Testis (tissue), 2 donors: Measurements from ENCODE around the gene ULK4.

Experiments used
- POLR2A ChIP-seq: fragments of 450-650 bp; IDR thresholded peaks from one replicate; pipeline ENCODE4 v1.6.1; 2017; ENCODE audit warnings: antibody characterized with exemption, mild to moderate bottlenecking, moderate library complexity
- TF ChIP-seq, protein P1 (sequence below), 3 experiments: fragments of 450-650 bp in 2 of 3; fragments of 200-600 bp in 1 of 3; sonication (generic) in 1 of 3; IDR thresholded peaks; one replicate each; pipeline ENCODE4 v1.5.1; 2016 to 2019; ENCODE audit warnings: antibody characterized with exemption in 3 of 3, mild to moderate bottlenecking in 2 of 3, moderate library complexity in 1 of 3

DNA sequence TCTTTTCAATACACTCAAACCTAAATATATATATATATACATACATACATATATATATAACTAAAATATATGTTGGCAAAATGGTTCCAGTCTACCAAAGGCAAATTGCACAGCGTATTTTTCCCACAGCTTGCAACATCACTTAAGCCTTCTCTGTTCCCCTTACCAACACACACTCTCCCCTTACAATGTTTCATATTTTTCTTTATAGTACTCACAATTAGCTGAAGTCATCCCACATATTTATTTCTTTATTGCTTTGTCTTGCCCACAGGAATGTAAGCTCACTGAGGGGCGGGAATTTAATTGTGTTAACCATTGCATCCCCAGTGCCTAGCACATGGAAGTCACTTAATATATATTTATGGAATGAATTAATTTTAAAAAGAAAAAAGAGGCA lies 288.3 kb downstream of the ULK4 start:
- TF ChIP-seq, protein P1, sequence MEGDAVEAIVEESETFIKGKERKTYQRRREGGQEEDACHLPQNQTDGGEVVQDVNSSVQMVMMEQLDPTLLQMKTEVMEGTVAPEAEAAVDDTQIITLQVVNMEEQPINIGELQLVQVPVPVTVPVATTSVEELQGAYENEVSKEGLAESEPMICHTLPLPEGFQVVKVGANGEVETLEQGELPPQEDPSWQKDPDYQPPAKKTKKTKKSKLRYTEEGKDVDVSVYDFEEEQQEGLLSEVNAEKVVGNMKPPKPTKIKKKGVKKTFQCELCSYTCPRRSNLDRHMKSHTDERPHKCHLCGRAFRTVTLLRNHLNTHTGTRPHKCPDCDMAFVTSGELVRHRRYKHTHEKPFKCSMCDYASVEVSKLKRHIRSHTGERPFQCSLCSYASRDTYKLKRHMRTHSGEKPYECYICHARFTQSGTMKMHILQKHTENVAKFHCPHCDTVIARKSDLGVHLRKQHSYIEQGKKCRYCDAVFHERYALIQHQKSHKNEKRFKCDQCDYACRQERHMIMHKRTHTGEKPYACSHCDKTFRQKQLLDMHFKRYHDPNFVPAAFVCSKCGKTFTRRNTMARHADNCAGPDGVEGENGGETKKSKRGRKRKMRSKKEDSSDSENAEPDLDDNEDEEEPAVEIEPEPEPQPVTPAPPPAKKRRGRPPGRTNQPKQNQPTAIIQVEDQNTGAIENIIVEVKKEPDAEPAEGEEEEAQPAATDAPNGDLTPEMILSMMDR (IDR thresholded peaks at IDR 0.05), result no peak
- TF ChIP-seq POLR2A, result no peak
